B cell (primary cell): ENCODE data around the gene BRWD1. TPM values are rescaled to one million over a fixed set of nuclear protein-coding genes. Genes with fewer than 3 reads are reported as not detected.

Source experiments
- ATAC-seq: fragments of 200-7000 bp; cut with Tn5 transposase; one replicate; pipeline ENCODE4 v1.10.0; 2021; ENCODE audit warnings: low read depth, mild to moderate bottlenecking, moderate number of reproducible peaks, moderate library complexity
- CTCF ChIA-PET: fragments of 350-600 bp; sonication (Branson Sonifier 250); formaldehyde crosslinking; loops from one replicate; lab custom pipeline; 2021; ENCODE audit warnings: antibody characterized with exemption, inconsistent platforms; lab: Charles Lee
- POLR2A ChIA-PET: fragments of 350-600 bp; sonication (Branson Sonifier 250); formaldehyde crosslinking; loops from one replicate; lab custom pipeline; 2021; ENCODE audit warnings: antibody characterized with exemption; lab: Charles Lee
- DNase-seq: peaks from one replicate; pipeline ENCODE4 v3.0.0; 2013
- H2AFZ ChIP-seq: 2 replicates; pipeline ENCODE4 v1.6.1; 2012; ENCODE audit warnings: mild to moderate bottlenecking, low read depth, low read length; ENCODE audit not compliant: insufficient read depth, poor library complexity, severe bottlenecking
- H3K27ac ChIP-seq, 2 donors: 1 replicate in 1 of 2; 2 replicates in 1 of 2; pipeline ENCODE4 v1.5.1; 2012 to 2013; ENCODE audit warnings: low read length in 2 of 2, mild to moderate bottlenecking in 2 of 2, moderate library complexity in 1 of 2
- H3K27me3 ChIP-seq, 4 experiments: fragments of 200-600 bp in 1 of 4; sonication (generic) in 1 of 4; replicated peaks in 1 of 4; 1 replicate in 2 of 4; 2 replicates in 2 of 4; pipeline versions ENCODE4 v1.6.1 to v1.7.0; 2013 to 2016; ENCODE audit warnings: low read length in 3 of 4, mild to moderate bottlenecking in 2 of 4, mixed read lengths in 1 of 4, moderate library complexity in 1 of 4; ENCODE audit not compliant: insufficient read depth in 4 of 4, control insufficient read depth in 3 of 4; ENCODE audit errors: control extremely low read depth in 1 of 4
- H3K36me3 ChIP-seq, 2 experiments: replicated peaks in 1 of 2; 1 replicate in 1 of 2; 2 replicates in 1 of 2; pipeline versions ENCODE4 v1.6.1 to v1.7.1; 2013; ENCODE audit warnings: low read length in 1 of 2; ENCODE audit not compliant: insufficient read depth in 2 of 2, control insufficient read depth in 1 of 2; ENCODE audit errors: control extremely low read depth in 1 of 2, extremely low read depth in 1 of 2
- H3K4me1 ChIP-seq, 2 donors: fragments of 200-600 bp in 1 of 2; sonication (generic) in 1 of 2; 1 replicate in 1 of 2; 2 replicates in 1 of 2; pipeline versions ENCODE4 v1.5.1 to v1.6.1; 2013 to 2017; ENCODE audit warnings: low read length in 2 of 2; ENCODE audit not compliant: control insufficient read depth in 2 of 2, insufficient read depth in 2 of 2
- H3K4me2 ChIP-seq: replicated peaks from 2 replicates; pipeline ENCODE3; 2012; ENCODE audit warnings: mild to moderate bottlenecking, low read depth, low read length; ENCODE audit not compliant: poor library complexity, severe bottlenecking
- H3K4me3 ChIP-seq, 5 experiments: fragments of 200-600 bp in 1 of 5; sonication (generic) in 1 of 5; 1 replicate in 3 of 5; 2 replicates in 2 of 5; pipeline versions ENCODE4 v1.5.1 to v1.7.0; 2011 to 2016; ENCODE audit warnings: low read length in 4 of 5, mild to moderate bottlenecking in 4 of 5, low read depth in 2 of 5, control low read depth in 1 of 5, moderate library complexity in 1 of 5; ENCODE audit not compliant: insufficient read depth in 1 of 5; ENCODE audit errors: control extremely low read depth in 1 of 5, extremely low read depth in 1 of 5
- H3K79me2 ChIP-seq: fragments of 200-600 bp; sonication (generic); one replicate; pipeline ENCODE4 v1.6.0; 2016; ENCODE audit warnings: low read length; ENCODE audit not compliant: control insufficient read depth, insufficient read depth
- H3K9ac ChIP-seq: fragments of 200-600 bp; sonication (generic); 2 replicates; pipeline ENCODE4 v1.6.1; 2017; ENCODE audit warnings: mild to moderate bottlenecking, low read length, moderate library complexity
- H3K9me3 ChIP-seq, 3 donors: one replicate each; pipeline versions ENCODE4 v1.6.1 to v1.7.1; 2013; ENCODE audit warnings: low read length in 2 of 3; ENCODE audit not compliant: control insufficient read depth in 2 of 3, insufficient read depth in 1 of 3; ENCODE audit errors: control extremely low read depth in 1 of 3
- H4K20me1 ChIP-seq: 2 replicates; pipeline ENCODE4 v1.6.0; 2012; ENCODE audit warnings: mild to moderate bottlenecking, low read length; ENCODE audit not compliant: insufficient read depth, control insufficient read depth, poor library complexity, severe bottlenecking
- H3K27ac Mint-ChIP-seq: one replicate; pipeline ENCODE4 v1.8.0; 2021; ENCODE audit warnings: mixed read lengths
- H3K27me3 Mint-ChIP-seq: one replicate; pipeline ENCODE4 v1.8.0; 2021; ENCODE audit warnings: mixed read lengths
- H3K4me1 Mint-ChIP-seq: one replicate; pipeline ENCODE4 v1.8.0; 2021; ENCODE audit warnings: mixed read lengths
- H3K4me3 Mint-ChIP-seq: one replicate; pipeline ENCODE4 v1.8.0; 2021; ENCODE audit warnings: mixed read lengths
- H3K9me3 Mint-ChIP-seq: one replicate; pipeline ENCODE4 v1.8.0; 2022; ENCODE audit warnings: mixed read lengths; ENCODE audit not compliant: insufficient read depth
- CTCF ChIP-seq: fragments of 200-600 bp; IDR thresholded peaks from one replicate; pipeline ENCODE4 v1.8.0; 2022; ENCODE audit warnings: antibody characterized with exemption, mild to moderate bottlenecking
- EZH2 ChIP-seq: IDR thresholded peaks from 2 replicates; pipeline ENCODE4 v1.6.1; 2012; ENCODE audit warnings: borderline replicate concordance, low read depth, mild to moderate bottlenecking, moderate library complexity, low read length; ENCODE audit not compliant: insufficient read depth, poor library complexity, severe bottlenecking
- WGBS: methylation state at CpG from one replicate; pipeline ENCODE4 v1.1.5; 2013; ENCODE audit warnings: missing lambda C conversion rate; ENCODE audit not compliant: insufficient coverage; 5-methylcytosine and 5-hydroxymethylcytosine counted together
- intact Hi-C: fragments of 100-400 bp; cut with micrococcal nuclease; formaldehyde crosslinking; loops from one replicate; pipeline ENCODE4 v1.10.0; 2022
- polyA plus RNA-seq: library from polyadenylated mRNA; depleted of rRNA; stranded (reverse); fragments of >200 nt; gene quantifications from 2 replicates; pipeline ENCODE4 v1.2.3, GENCODE V29; 2012
- total RNA-seq, 2 donors: library from RNA; stranded (reverse); fragments of 120-200 nt in 1 of 2; gene quantifications; 1 replicate in 1 of 2; 2 replicates in 1 of 2; pipeline versions ENCODE4 v1.2.3 to v1.2.4, GENCODE V29; 2013 to 2022

BRWD1 gene
- total and polyA plus RNA-seq, 2 donors (not counting 1 experiment from before 2014, with no cell fraction given) = 9.4 to 93.9 TPM

GRCh38 chr21:39161064-39161463 lies 152.4 kb downstream of the BRWD1 start:
- 27% methylated on average over 2 of the region's 3 CpGs for WGBS

More at GRCh38 chr21:39161064-39161463, 152.4 kb downstream of the BRWD1 start:
- CTCF ChIA-PET = no interaction called here
- peaks cover 20% of the 10 kb centered on the region for H3K27me3 Mint-ChIP-seq
- ATAC-seq (no peak), DNase-seq (no peak)
- TF ChIP-seq EZH2 = no peak
- TF ChIP-seq CTCF = no peak
- POLR2A ChIA-PET = no interaction called here
- H3K9ac ChIP-seq = no peak overlapping the region
- H3K27ac ChIP-seq = no peak overlapping the region
- no peaks in the 10 kb centered on the region for H3K27me3 ChIP-seq
- no peak overlapping the region for H3K4me3 Mint-ChIP-seq
- H3K9me3 ChIP-seq = peaks cover 0 to 8% (median 5%) of the 10 kb centered on the region in 3 donors
- H3K4me2 ChIP-seq = no peak overlapping the region
- no peaks in the 10 kb centered on the region for H3K36me3 ChIP-seq
- no peak overlapping the region for H2AFZ ChIP-seq
- peaks cover 7% of the 10 kb centered on the region for H3K9me3 Mint-ChIP-seq
- H3K4me1 ChIP-seq = no peaks in the 10 kb centered on the region
- H3K4me1 Mint-ChIP-seq = no peaks in the 10 kb centered on the region
- no peak overlapping the region for H3K4me3 ChIP-seq
- intact Hi-C loops = no loop called here
- no peaks in the 10 kb centered on the region for H4K20me1 ChIP-seq
- no peaks in the 10 kb centered on the region for H3K79me2 ChIP-seq
- H3K27ac Mint-ChIP-seq = no peak overlapping the region
